Activated CD4-positive, alpha-beta T cell treated with anti-CD3 and anti-CD28 coated beads for 36 hours (primary cell): ENCODE results near the gene KIF18A. TPM values are rescaled to one million over a fixed set of nuclear protein-coding genes. Genes with fewer than 3 reads are reported as not detected.
A peak's percentile ranks its signal among the peaks of the same experiment; 100 is the strongest.

Experiments
- ATAC-seq: fragments of 200-7000 bp; cut with Tn5 transposase; one replicate; pipeline ENCODE4 v1.10.0; 2021; ENCODE audit warnings: mild to moderate bottlenecking, moderate library complexity
- CTCF ChIA-PET: fragments of 350-600 bp; sonication (Branson Sonifier 250); formaldehyde crosslinking; loops from one replicate; lab custom pipeline; 2021; ENCODE audit warnings: antibody characterized with exemption; lab: Charles Lee
- POLR2A ChIA-PET: fragments of 350-600 bp; sonication (Branson Sonifier 250); formaldehyde crosslinking; loops from one replicate; lab custom pipeline; 2021; ENCODE audit warnings: antibody characterized with exemption, inconsistent platforms; lab: Charles Lee
- DNase-seq: peaks from one replicate; pipeline ENCODE4 v3.0.0-alpha.2; 2020
- H3K27ac Mint-ChIP-seq: one replicate; pipeline ENCODE4 v1.8.0; 2021; ENCODE audit warnings: mixed read lengths
- H3K27me3 Mint-ChIP-seq: one replicate; pipeline ENCODE4 v1.8.0; 2021; ENCODE audit warnings: mixed read lengths
- H3K36me3 Mint-ChIP-seq: one replicate; pipeline ENCODE4 v1.8.0; 2021; ENCODE audit warnings: low read depth, mixed read lengths
- H3K4me1 Mint-ChIP-seq: one replicate; pipeline ENCODE4 v1.8.0; 2021; ENCODE audit warnings: mixed read lengths
- H3K4me3 Mint-ChIP-seq: one replicate; pipeline ENCODE4 v1.8.0; 2021; ENCODE audit warnings: mild to moderate bottlenecking, moderate library complexity, mixed read lengths
- H3K9me3 Mint-ChIP-seq: one replicate; pipeline ENCODE4 v1.8.0; 2021; ENCODE audit warnings: low read depth, mixed read lengths
- intact Hi-C, 2 experiments: fragments of 100-400 bp; cut with DNase I in 1 of 2; cut with micrococcal nuclease in 1 of 2; formaldehyde crosslinking; loops; one replicate each; pipeline versions ENCODE4 v1.14.2 to v1.15.1; 2022 to 2024; cut with DNase I, micrococcal nuclease
- total RNA-seq, 2 experiments: library from RNA; stranded (reverse); gene quantifications; one replicate each; pipeline ENCODE4 v1.2.3, GENCODE V29; 2021

Gene KIF18A
- total RNA-seq, 2 experiments from 2014 or later: 26.4 to 28.9 TPM

GRCh38 chr11:28133146-28133545, 25.2 kb upstream of the KIF18A start:
- ChIA-PET POLR2A (no interaction called here), CTCF (interaction anchor here (0.7 kb wide), 1 partner anchor 21 kb away, joined by 3 read pairs; no protein-coding TSS in a partner anchor)
- peaks cover 54% of the 10 kb centered on the region for H3K36me3 Mint-ChIP-seq
- H3K4me1 Mint-ChIP-seq: no peaks in the 10 kb centered on the region
- H3K9me3 Mint-ChIP-seq: peaks cover 13% of the 10 kb centered on the region
- intact Hi-C loops: no loop called here
- ATAC-seq (no peak), DNase-seq (no peak)
- no peak overlapping the region for H3K27ac Mint-ChIP-seq
- H3K4me3 Mint-ChIP-seq: no peak overlapping the region
- H3K27me3 Mint-ChIP-seq: no peaks in the 10 kb centered on the region

DNA sequence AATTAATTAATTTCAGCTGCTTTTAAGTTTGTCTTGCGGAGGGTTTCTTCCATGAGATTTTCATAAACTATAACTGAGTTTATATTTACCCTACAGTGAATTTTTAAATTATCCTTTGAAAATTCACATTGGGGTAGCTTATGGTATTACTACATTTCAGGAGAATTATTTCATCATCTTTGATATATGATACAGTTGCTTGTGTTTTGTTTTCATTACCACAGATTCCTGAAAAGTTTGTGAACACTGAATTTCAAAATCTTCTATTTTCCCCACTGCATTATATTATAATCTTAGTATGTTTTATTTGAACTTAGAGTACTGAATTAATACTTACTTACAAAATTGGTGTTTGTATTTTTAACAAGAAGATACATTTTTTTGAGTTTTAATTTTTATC, 24.6 kb upstream of the KIF18A start:
- no peak overlapping the region for H3K4me3 Mint-ChIP-seq
- H3K36me3 Mint-ChIP-seq: peaks cover 49% of the 10 kb centered on the region
- no peak overlapping the region for H3K27ac Mint-ChIP-seq
- DNase-seq (no peak), ATAC-seq (no peak)
- ChIA-PET CTCF (interaction anchor here (0.7 kb wide), 1 partner anchor 21 kb away, joined by 3 read pairs; no protein-coding TSS in a partner anchor), POLR2A (no interaction called here)
- intact Hi-C loops: no loop called here
- no peaks in the 10 kb centered on the region for H3K4me1 Mint-ChIP-seq
- H3K9me3 Mint-ChIP-seq: peaks cover 11% of the 10 kb centered on the region
- no peaks in the 10 kb centered on the region for H3K27me3 Mint-ChIP-seq

DNA sequence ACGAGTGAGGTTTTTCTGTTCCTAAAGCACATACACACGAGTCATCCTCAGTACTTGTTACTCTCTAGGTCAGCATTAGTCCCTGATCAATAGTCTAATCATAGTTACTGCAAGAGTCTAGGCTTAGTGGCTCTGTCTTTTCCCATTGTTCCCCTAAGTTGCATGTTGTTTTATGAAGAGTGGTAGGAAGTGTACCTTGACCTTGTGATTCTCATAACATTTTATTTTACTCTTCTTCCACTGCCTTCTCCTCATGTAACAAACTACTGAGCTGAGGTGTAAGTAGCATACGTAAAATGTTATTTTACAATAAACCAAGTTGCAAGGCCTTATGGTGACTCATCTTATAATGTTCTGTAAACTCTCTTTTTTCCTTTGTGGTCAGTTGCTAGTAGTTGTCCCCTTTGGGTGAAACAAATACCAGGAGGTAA, 15.2 kb upstream of the KIF18A start:
- H3K4me3 Mint-ChIP-seq: no peak overlapping the region
- H3K36me3 Mint-ChIP-seq: peaks cover 21% of the 10 kb centered on the region
- ATAC-seq: no peak
- intact Hi-C loops: no loop called here
- H3K27me3 Mint-ChIP-seq: no peaks in the 10 kb centered on the region
- peaks cover 13% of the 10 kb centered on the region for H3K4me1 Mint-ChIP-seq
- H3K9me3 Mint-ChIP-seq: no peaks in the 10 kb centered on the region
- no peak for DNase-seq
- POLR2A ChIA-PET: no interaction called here
- CTCF ChIA-PET: no interaction called here
- no peak overlapping the region for H3K27ac Mint-ChIP-seq

DNA sequence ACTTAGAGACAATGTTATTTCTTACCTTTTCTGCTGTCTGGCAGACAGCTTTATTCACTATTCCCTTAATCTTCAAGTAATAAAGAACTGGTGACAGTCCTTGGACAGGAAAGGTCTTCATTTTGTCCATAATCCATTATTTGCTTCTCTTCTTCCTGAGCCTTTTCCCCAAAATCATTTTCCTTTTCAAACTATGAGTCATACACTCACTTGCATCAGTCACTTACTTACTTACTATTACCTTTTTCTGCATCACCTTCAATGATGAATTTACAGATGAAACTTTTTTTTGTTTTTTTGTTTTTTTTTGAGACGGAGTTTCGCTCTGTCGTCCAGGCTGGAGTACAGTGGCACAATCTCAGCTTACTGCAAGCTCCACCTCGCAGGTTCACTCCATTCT, 9.8 kb upstream of the KIF18A start:
- intact Hi-C loops: no loop called here
- ChIA-PET CTCF (no interaction called here), POLR2A (no interaction called here)
- H3K27ac Mint-ChIP-seq: no peak overlapping the region
- no peak for ATAC-seq
- no peaks in the 10 kb centered on the region for H3K27me3 Mint-ChIP-seq
- H3K36me3 Mint-ChIP-seq: peaks cover 25% of the 10 kb centered on the region
- DNase-seq: no peak
- H3K9me3 Mint-ChIP-seq: no peaks in the 10 kb centered on the region
- H3K4me1 Mint-ChIP-seq: peaks cover 21% of the 10 kb centered on the region
- no peak overlapping the region for H3K4me3 Mint-ChIP-seq

GRCh38 chr11:28114731-28115130, 6.8 kb upstream of the KIF18A start:
- Mint-ChIP-seq H3K4me1 (peaks cover 34% of the 10 kb centered on the region), H3K4me3 (no peak overlapping the region), H3K27me3 (no peaks in the 10 kb centered on the region), H3K36me3 (peaks cover 32% of the 10 kb centered on the region), H3K27ac (no peak overlapping the region), H3K9me3 (no peaks in the 10 kb centered on the region)
- no peak for DNase-seq
- ATAC-seq: no peak
- ChIA-PET POLR2A (interaction anchor here (0.6 kb wide), 1 partner anchor 996 kb away, joined by 3 read pairs; no protein-coding TSS in a partner anchor), CTCF (no interaction called here)
- intact Hi-C loops: no loop called here

DNA sequence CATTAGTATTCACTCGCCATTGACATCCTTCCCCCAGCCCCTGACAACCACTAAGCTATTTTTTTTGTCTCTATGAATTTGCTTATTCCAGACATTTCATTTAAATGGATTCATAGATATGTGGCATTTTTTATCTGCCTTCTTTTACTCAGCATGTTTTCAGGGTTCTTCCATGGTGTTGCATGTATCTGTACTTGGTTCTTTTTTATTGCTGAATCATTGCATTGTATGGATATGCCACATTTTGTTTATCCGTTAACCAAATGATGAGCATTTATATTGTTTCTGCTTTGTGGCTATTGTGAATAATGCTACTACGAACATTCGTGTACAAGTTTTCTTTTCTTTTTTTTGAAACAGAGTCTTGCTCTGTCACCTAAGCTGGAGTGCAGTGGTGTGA, 6.2 kb upstream of the KIF18A start:
- ATAC-seq (no peak), DNase-seq (no peak)
- H3K27ac Mint-ChIP-seq: no peak overlapping the region
- no peak overlapping the region for H3K4me3 Mint-ChIP-seq
- H3K27me3 Mint-ChIP-seq: no peaks in the 10 kb centered on the region
- intact Hi-C loops: no loop called here
- H3K4me1 Mint-ChIP-seq: peaks cover 38% of the 10 kb centered on the region
- H3K36me3 Mint-ChIP-seq: peaks cover 30% of the 10 kb centered on the region
- no peaks in the 10 kb centered on the region for H3K9me3 Mint-ChIP-seq
- CTCF ChIA-PET: no interaction called here
- POLR2A ChIA-PET: interaction anchor here (0.6 kb wide), 1 partner anchor 997 kb away, joined by 3 read pairs; no protein-coding TSS in a partner anchor

DNA sequence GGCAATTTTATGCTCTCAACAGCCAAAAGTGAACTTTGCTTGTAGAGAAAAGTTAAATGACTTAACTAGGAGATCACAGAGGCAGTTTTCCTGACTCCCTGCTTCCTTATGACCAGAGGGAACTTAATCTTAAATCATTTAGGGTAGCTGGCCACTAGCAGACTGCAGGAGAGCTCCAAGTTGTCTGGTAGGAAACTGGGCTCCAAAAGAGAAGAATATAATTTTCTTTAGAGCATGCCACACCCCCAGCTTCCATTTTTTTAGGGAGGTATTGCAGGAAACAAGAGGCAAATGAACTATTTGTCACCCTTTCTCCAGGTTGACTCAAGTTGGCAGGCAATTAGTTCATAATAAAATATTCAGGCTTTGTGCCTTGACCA, 2.9 kb upstream of the KIF18A start:
- ChIA-PET CTCF (no interaction called here), POLR2A (no interaction called here)
- intact Hi-C loops: no loop called here
- H3K9me3 Mint-ChIP-seq: no peaks in the 10 kb centered on the region
- peaks cover 28% of the 10 kb centered on the region for H3K36me3 Mint-ChIP-seq
- no peaks in the 10 kb centered on the region for H3K27me3 Mint-ChIP-seq
- peaks cover 35% of the 10 kb centered on the region for H3K4me1 Mint-ChIP-seq
- ATAC-seq (no peak), DNase-seq (no peak)
- peak overlapping the region; percentile 98 for H3K4me3 Mint-ChIP-seq
- peak overlapping the region; percentile 91 for H3K27ac Mint-ChIP-seq

DNA sequence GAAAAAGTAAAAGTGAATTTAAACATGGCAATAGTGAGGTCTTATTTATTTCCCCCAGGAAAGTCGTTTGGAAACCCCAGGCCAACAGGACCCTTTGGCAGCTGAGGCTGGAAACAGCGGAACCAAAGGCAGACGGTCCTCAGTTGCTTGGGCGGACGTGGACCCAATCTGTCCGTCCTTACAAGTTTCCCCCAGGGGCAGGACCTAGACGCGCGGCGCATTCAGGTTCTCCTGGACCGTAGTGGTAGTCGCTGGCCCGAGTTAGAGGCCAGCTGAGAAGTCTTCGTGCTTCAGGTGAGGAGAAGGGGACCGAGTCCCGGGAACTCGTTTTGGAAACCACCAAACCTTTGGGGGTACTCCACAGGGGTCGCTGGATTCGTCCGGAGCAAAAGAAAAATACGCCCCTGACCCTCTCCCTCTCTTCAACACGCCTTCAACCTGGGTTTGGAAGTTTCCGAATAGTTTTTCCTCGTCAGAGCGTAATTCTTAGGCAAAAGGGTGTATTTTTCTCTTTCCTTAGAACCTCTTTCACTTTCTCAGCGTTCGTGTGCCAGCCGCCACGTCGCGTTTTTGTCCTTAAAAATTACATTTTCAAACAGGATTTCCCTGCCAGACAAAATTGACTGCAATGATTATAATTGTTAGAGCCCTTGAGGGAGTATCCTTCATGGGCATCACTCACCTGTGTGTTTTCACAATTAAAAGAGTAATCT, 2.3 kb upstream of the KIF18A start:
- peaks cover 25% of the 10 kb centered on the region for H3K36me3 Mint-ChIP-seq
- H3K27ac Mint-ChIP-seq: peak overlapping the region; percentile 91
- ATAC-seq: peak; percentile 37
- DNase-seq: peak; percentile 69
- no peaks in the 10 kb centered on the region for H3K27me3 Mint-ChIP-seq
- CTCF ChIA-PET: no interaction called here
- intact Hi-C loops: no loop called here
- peaks cover 40% of the 10 kb centered on the region for H3K4me1 Mint-ChIP-seq
- H3K4me3 Mint-ChIP-seq: peak overlapping the region; percentile 98
- POLR2A ChIA-PET: no interaction called here
- no peaks in the 10 kb centered on the region for H3K9me3 Mint-ChIP-seq

DNA sequence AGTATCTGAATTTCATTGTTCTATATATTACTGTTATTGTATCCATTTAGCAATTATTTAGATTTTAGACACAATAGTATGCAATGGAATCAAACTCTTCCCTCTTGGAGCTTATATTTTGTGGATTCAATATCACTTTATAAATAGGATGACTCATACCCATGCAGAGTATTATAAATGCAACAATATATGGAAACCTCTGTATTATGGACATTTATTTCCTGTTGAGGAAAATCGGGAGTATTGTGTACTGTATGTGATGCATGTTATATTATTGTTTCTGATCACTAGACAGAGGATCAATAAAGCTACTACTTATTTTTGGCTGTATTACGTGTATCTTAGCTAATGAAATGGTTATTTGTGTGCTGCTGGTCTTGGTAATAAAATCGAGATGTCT, 1.0 kb upstream of the KIF18A start:
- Mint-ChIP-seq H3K9me3 (no peaks in the 10 kb centered on the region), H3K4me1 (peaks cover 40% of the 10 kb centered on the region), H3K36me3 (peaks cover 14% of the 10 kb centered on the region), H3K4me3 (peak overlapping the region; percentile 98), H3K27me3 (no peaks in the 10 kb centered on the region), H3K27ac (peak overlapping the region; percentile 91)
- intact Hi-C loops: loop anchor here (1.0 to 2.0 kb wide), 3 partner anchors 602 to 746 kb away; partner anchors contain the start of genes LIN7C (in 2 of the 2) and CCDC34 (in 1 of the 2)
- ChIA-PET POLR2A (no interaction called here), CTCF (no interaction called here)
- no peak for DNase-seq
- no peak for ATAC-seq

DNA sequence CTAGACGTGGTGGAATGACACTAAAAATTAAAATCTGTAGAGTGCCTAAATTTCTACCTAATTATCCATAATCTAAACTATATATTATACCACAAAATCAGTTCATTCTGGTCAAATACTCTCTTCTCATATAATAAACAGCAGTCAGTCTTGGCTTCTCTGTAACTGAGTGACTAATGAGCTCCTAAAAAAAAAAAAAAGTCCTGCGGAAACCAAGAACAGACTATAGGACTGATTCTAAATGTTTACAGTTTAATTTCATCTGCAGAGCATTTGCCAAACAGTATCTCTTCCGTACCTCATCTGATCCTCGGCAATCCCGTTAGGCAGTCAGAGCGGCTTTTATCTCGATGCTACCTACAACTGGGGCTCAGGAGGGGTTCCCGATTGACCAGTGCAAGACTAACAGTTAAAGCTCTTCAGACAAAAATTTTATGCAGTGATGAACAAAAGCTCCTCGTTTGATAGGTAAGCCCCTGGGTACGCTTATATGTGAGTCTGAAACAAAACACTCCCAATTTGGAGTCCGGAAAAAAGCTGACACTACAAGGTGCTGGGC, 686 bp downstream of the KIF18A start:
- Mint-ChIP-seq H3K4me3 (peak overlapping the region; percentile 98), H3K9me3 (no peaks in the 10 kb centered on the region), H3K4me1 (peaks cover 36% of the 10 kb centered on the region), H3K27ac (peak overlapping the region; percentile 99), H3K27me3 (no peaks in the 10 kb centered on the region), H3K36me3 (peaks cover 9% of the 10 kb centered on the region)
- POLR2A ChIA-PET: interaction anchor here (0.6 to 0.8 kb wide), 2 partner anchors 20 to 42 kb away, joined by 3 to 9 read pairs; no protein-coding TSS in a partner anchor
- peak; percentile 6 for ATAC-seq
- intact Hi-C loops: no loop called here
- peak; percentile 24 for DNase-seq
- CTCF ChIA-PET: interaction anchor here (0.6 kb wide), 1 partner anchor 410 kb away, joined by 3 read pairs; no protein-coding TSS in a partner anchor

- no peaks in the 10 kb centered on the region for H3K9me3 Mint-ChIP-seq
- H3K36me3 Mint-ChIP-seq: peaks cover 9% of the 10 kb centered on the region
- H3K4me3 Mint-ChIP-seq: peak overlapping the region; percentile 98
- peak overlapping the region; percentile 51 for H3K27ac Mint-ChIP-seq
- peaks cover 30% of the 10 kb centered on the region for H3K4me1 Mint-ChIP-seq
- CTCF ChIA-PET: interaction anchor here (0.6 kb wide), 1 partner anchor 410 kb away, joined by 3 read pairs; no protein-coding TSS in a partner anchor
- no peaks in the 10 kb centered on the region for H3K27me3 Mint-ChIP-seq
- DNase-seq (no peak), ATAC-seq (no peak)
- intact Hi-C loops: no loop called here
- POLR2A ChIA-PET: interaction anchor here (0.8 kb wide), 1 partner anchor 20 kb away, joined by 9 read pairs; no protein-coding TSS in a partner anchor
Observed at GRCh38 chr11:28106353-28107043, 1.5 kb downstream of the KIF18A start.
